Right atrium auricular region (tissue), 2 donors: ENCODE results near the gene TRUB1. TPM values are rescaled to one million over a fixed set of nuclear protein-coding genes. Genes with fewer than 3 reads are reported as not detected.

ENCODE experiments used
- DNase-seq: peaks from one replicate; pipeline ENCODE4 v3.0.0-alpha.2; 2019; ENCODE audit warnings: low spot score
- H3K27ac ChIP-seq, 2 donors: fragments of 200-600 bp; sonication (generic); 1 replicate in 1 of 2; 2 replicates in 1 of 2; pipeline ENCODE4 v1.5.1; 2016 to 2019
- H3K27me3 ChIP-seq, 2 donors: fragments of 200-600 bp; sonication (generic); one replicate each; pipeline versions ENCODE4 v1.5.1 to v1.6.0; 2017 to 2019
- H3K36me3 ChIP-seq: fragments of 200-600 bp; sonication (generic); one replicate; pipeline ENCODE4 v1.5.1; 2016
- H3K4me1 ChIP-seq, 2 donors: fragments of 200-600 bp; sonication (generic); one replicate each; pipeline versions ENCODE4 v1.5.1 to v1.6.0; 2017 to 2019
- H3K4me3 ChIP-seq, 2 donors: fragments of 200-600 bp; sonication (generic); 1 replicate in 1 of 2; 2 replicates in 1 of 2; pipeline ENCODE4 v1.5.1; 2017 to 2019; ENCODE audit warnings: mild to moderate bottlenecking in 1 of 2, moderate library complexity in 1 of 2
- H3K9me3 ChIP-seq, 2 donors: fragments of 200-600 bp; sonication (generic); one replicate each; pipeline ENCODE4 v1.5.1; 2019
- CTCF ChIP-seq, 2 donors: fragments of 200-600 bp; sonication (generic); IDR thresholded peaks; one replicate each; pipeline ENCODE4 v1.5.1; 2019; ENCODE audit warnings: antibody characterized with exemption in 2 of 2
- total RNA-seq, 2 donors: library from RNA; depleted of rRNA; stranded (reverse); fragments of >200 nt; gene quantifications; one replicate each; pipeline ENCODE4 v1.1.0, GENCODE V29; 2016

Gene TRUB1
- total RNA-seq, 2 donors from 2014 or later = 15.3 to 22.9 TPM

GRCh38 chr10:114900658-114901057 lies 37.3 kb upstream of the TRUB1 start:
- no peak for TF ChIP-seq CTCF (IDR thresholded peaks at IDR 0.05)

GRCh38 chr10:114902151-114902550 lies 35.8 kb upstream of the TRUB1 start:
- DNase-seq = no peak
- Histone ChIP-seq H3K27me3 (no peaks in the 10 kb centered on the region), H3K27ac (no peak overlapping the region), H3K36me3 (no peaks in the 10 kb centered on the region), H3K4me3 (no peak overlapping the region), H3K9me3 (no peaks in the 10 kb centered on the region), H3K4me1 (no peaks in the 10 kb centered on the region)
- TF ChIP-seq CTCF (IDR thresholded peaks at IDR 0.05) = no peak

More at GRCh38 chr10:114900658-114901057, 37.3 kb upstream of the TRUB1 start:
- H3K9me3 ChIP-seq = no peaks in the 10 kb centered on the region
- H3K36me3 ChIP-seq = no peaks in the 10 kb centered on the region
- H3K4me3 ChIP-seq = no peak overlapping the region
- H3K27ac ChIP-seq = no peak overlapping the region
- H3K4me1 ChIP-seq = no peaks in the 10 kb centered on the region
- H3K27me3 ChIP-seq = no peaks in the 10 kb centered on the region
- DNase-seq = no peak

GRCh38 chr10:114905450-114905849 lies 32.5 kb upstream of the TRUB1 start:
- TF ChIP-seq CTCF (IDR thresholded peaks at IDR 0.05) = no peak
- no peak overlapping the region for H3K27ac ChIP-seq
- H3K27me3 ChIP-seq = no peaks in the 10 kb centered on the region
- H3K9me3 ChIP-seq = no peaks in the 10 kb centered on the region
- H3K4me1 ChIP-seq = no peaks in the 10 kb centered on the region
- H3K36me3 ChIP-seq = no peaks in the 10 kb centered on the region
- DNase-seq = no peak
- no peak overlapping the region for H3K4me3 ChIP-seq

GRCh38 chr10:114906981-114907380 lies 31.0 kb upstream of the TRUB1 start:
- TF ChIP-seq CTCF (IDR thresholded peaks at IDR 0.05) = no peak
- no peak overlapping the region for H3K27ac ChIP-seq
- no peaks in the 10 kb centered on the region for H3K36me3 ChIP-seq
- H3K4me1 ChIP-seq = no peaks in the 10 kb centered on the region
- H3K27me3 ChIP-seq = no peaks in the 10 kb centered on the region
- H3K9me3 ChIP-seq = no peaks in the 10 kb centered on the region
- no peak overlapping the region for H3K4me3 ChIP-seq
- no peak for DNase-seq

GRCh38 chr10:114908896-114909295 lies 29.1 kb upstream of the TRUB1 start:
- H3K4me3 ChIP-seq = no peak overlapping the region
- TF ChIP-seq CTCF (IDR thresholded peaks at IDR 0.05) = no peak
- no peak for DNase-seq
- H3K27ac ChIP-seq = no peak overlapping the region
- H3K9me3 ChIP-seq = no peaks in the 10 kb centered on the region
- no peaks in the 10 kb centered on the region for H3K4me1 ChIP-seq
- H3K36me3 ChIP-seq = no peaks in the 10 kb centered on the region
- no peaks in the 10 kb centered on the region for H3K27me3 ChIP-seq

GRCh38 chr10:114911052-114911711 lies 26.8 kb upstream of the TRUB1 start:
- DNase-seq = no peak
- Histone ChIP-seq H3K36me3 (no peaks in the 10 kb centered on the region), H3K27me3 (no peaks in the 10 kb centered on the region), H3K4me1 (no peaks in the 10 kb centered on the region), H3K27ac (no peak overlapping the region), H3K4me3 (no peak overlapping the region), H3K9me3 (no peaks in the 10 kb centered on the region)
- TF ChIP-seq CTCF (IDR thresholded peaks at IDR 0.05) = no peak
